ENCODE measurements around the gene MICU1. TPM values are rescaled to one million over a fixed set of nuclear protein-coding genes. Genes with fewer than 3 reads are reported as not detected.
"Not testable (repeated sequence)": the region's sequence is repeated elsewhere in the genome, so short reads cannot be mapped to it uniquely, and the experiment has no call there.

Gene MICU1
- total and polyA plus RNA-seq, 8 donors, result 9.4 to 21.7 (median 12.6) TPM

GRCh38 chr10:72654720-72655119, 28.8 kb upstream of the MICU1 start:
- no peak for DNase-seq
- Histone ChIP-seq H3K4me3 (no peak overlapping the region), H3K27me3 (no peaks in the 10 kb centered on the region), H3K9me3 (no peaks in the 10 kb centered on the region), H3K4me1 (no peaks in the 10 kb centered on the region), H3K27ac (no peak overlapping the region), H3K36me3 (no peaks in the 10 kb centered on the region)
- 67 to 73% methylated on average over 3 of the region's 3 CpGs for WGBS, 2 donors
- FAIRE-seq, result no peak
- ATAC-seq, result no peak
- TF ChIP-seq CTCF (IDR thresholded peaks at IDR 0.05), result no peak
- intact Hi-C loops (cut with DNase I), result no loop called here

- Histone ChIP-seq H3K36me3 (no peaks in the 10 kb centered on the region), H3K4me3 (no peak overlapping the region), H3K9me3 (no peaks in the 10 kb centered on the region), H3K27me3 (no peaks in the 10 kb centered on the region), H3K4me1 (no peaks in the 10 kb centered on the region), H3K27ac (no peak overlapping the region)
- DNase-seq, result no peak
- WGBS, 2 donors, result 59 to 71% methylated on average over 6 of the region's 6 CpGs
- intact Hi-C loops (cut with DNase I), result no loop called here
- FAIRE-seq, result no peak
- TF ChIP-seq CTCF (IDR thresholded peaks at IDR 0.05), result no peak
- ATAC-seq, result no peak
Observed at GRCh38 chr10:72653383-72654096, 27.7 kb upstream of the MICU1 start.

GRCh38 chr10:72649291-72649690, 23.4 kb upstream of the MICU1 start:
- no peak for DNase-seq
- Histone ChIP-seq H3K27me3 (no peaks in the 10 kb centered on the region), H3K27ac (no peak overlapping the region), H3K4me1 (no peaks in the 10 kb centered on the region), H3K36me3 (no peaks in the 10 kb centered on the region), H3K9me3 (no peaks in the 10 kb centered on the region), H3K4me3 (no peak overlapping the region)
- no peak for TF ChIP-seq CTCF (IDR thresholded peaks at IDR 0.05)
- intact Hi-C loops (cut with DNase I), result no loop called here
- ATAC-seq, result no peak
- 56 to 72% methylated on average over 5 of the region's 5 CpGs for WGBS, 2 donors
- FAIRE-seq, result no peak

- Histone ChIP-seq H3K4me1 (no peaks in the 10 kb centered on the region), H3K36me3 (no peaks in the 10 kb centered on the region), H3K4me3 (no peak overlapping the region), H3K9me3 (no peaks in the 10 kb centered on the region), H3K27me3 (no peaks in the 10 kb centered on the region), H3K27ac (no peak overlapping the region)
- WGBS, 2 donors, result 90 to 92% methylated on average over 1 of the region's 1 CpG
- no peak for FAIRE-seq
- no peak for TF ChIP-seq CTCF (IDR thresholded peaks at IDR 0.05)
- intact Hi-C loops (cut with DNase I), result no loop called here
- ATAC-seq, result no peak
- DNase-seq, result no peak
Observed at GRCh38 chr10:72648301-72648700, 22.4 kb upstream of the MICU1 start.

GRCh38 chr10:72646971-72647370, 21.1 kb upstream of the MICU1 start:
- H3K27me3 ChIP-seq; H3K27ac ChIP-seq; H3K9me3 ChIP-seq; FAIRE-seq; ATAC-seq; intact Hi-C loops (cut with DNase I); DNase-seq; H3K4me1 ChIP-seq; H3K36me3 ChIP-seq; H3K4me3 ChIP-seq: not testable (repeated sequence)
- WGBS, 2 donors, result 79 to 81% methylated on average over 3 of the region's 3 CpGs
